ENCODE measurements around the gene OCEL1.

OCEL1 gene

GRCh38 chr19:17243211-17243829 is 17.3 kb downstream of the OCEL1 start:
- Histone ChIP-seq H3K4me1 (ENCODE audit: control insufficient read depth, insufficient read depth, low read length) (peaks cover 19% of the 10 kb centered on the region), H3K36me3 (ENCODE audit: control insufficient read depth, insufficient read depth, low read length) (peaks cover 9% of the 10 kb centered on the region), H3K27ac (ENCODE audit: low read depth, low read length) (peak overlapping the region; percentile 79), H3K4me3 (ENCODE audit: low read depth, low read length) (peak overlapping the region; percentile 93), H3K9ac (ENCODE audit: low read depth, low read length) (no peak overlapping the region; the same call in 1 of the 2 replicates), H3K27me3 (ENCODE audit: control insufficient read depth, insufficient read depth, low read length) (no peaks in the 10 kb centered on the region), H3K9me3 (ENCODE audit: control insufficient read depth, insufficient read depth, low read length) (no peaks in the 10 kb centered on the region)

- Histone ChIP-seq H3K9me3 (ENCODE audit: control insufficient read depth, insufficient read depth, low read length) (no peaks in the 10 kb centered on the region), H3K4me1 (ENCODE audit: control insufficient read depth, insufficient read depth, low read length) (peaks cover 26% of the 10 kb centered on the region), H3K36me3 (ENCODE audit: control insufficient read depth, insufficient read depth, low read length) (peaks cover 5% of the 10 kb centered on the region), H3K4me3 (ENCODE audit: low read depth, low read length) (peak overlapping the region; percentile 93), H3K27me3 (ENCODE audit: control insufficient read depth, insufficient read depth, low read length) (no peaks in the 10 kb centered on the region), H3K27ac (ENCODE audit: low read depth, low read length) (peak overlapping the region; percentile 79), H3K9ac (ENCODE audit: low read depth, low read length) (peak overlapping the region; percentile 63; the same call in 1 of the 2 replicates)
Observed at GRCh38 chr19:17243830-17244617, 18.0 kb downstream of the OCEL1 start.

- Histone ChIP-seq H3K4me1 (ENCODE audit: control insufficient read depth, insufficient read depth, low read length) (peaks cover 27% of the 10 kb centered on the region), H3K9ac (ENCODE audit: low read depth, low read length) (peak overlapping the region; percentile 72; the same call in 1 of the 2 replicates)
Observed at GRCh38 chr19:17244618-17245534, 18.9 kb downstream of the OCEL1 start.

GRCh38 chr19:17245535-17245984 is 19.5 kb downstream of the OCEL1 start, which contains the start of gene NR2F6:
TSS of gene NR2F6 (minus strand) at chr19:17245919. CDS start at chr19:17245220, 699 bp downstream.
- peak within 1 kb of the TSS; percentile 96 for H3K27ac ChIP-seq (ENCODE audit: low read depth, low read length)
- H3K9me3 ChIP-seq (ENCODE audit: control insufficient read depth, insufficient read depth, low read length) = no peaks in the 10 kb centered on the region
- H3K27me3 ChIP-seq (ENCODE audit: control insufficient read depth, insufficient read depth, low read length) = no peaks in the 10 kb centered on the region
- H3K9ac ChIP-seq (ENCODE audit: low read depth, low read length) = peak within 1 kb of the TSS; percentile 75; the same call in 1 of the 2 replicates
- no peaks in the 10 kb centered on the region; the same call in 1 of the 2 replicates for H3K36me3 ChIP-seq (ENCODE audit: control insufficient read depth, insufficient read depth, low read length)
- H3K4me3 ChIP-seq (ENCODE audit: low read depth, low read length) = peak within 1 kb of the TSS; percentile 93
- peaks cover 27% of the 10 kb centered on the region for H3K4me1 ChIP-seq (ENCODE audit: control insufficient read depth, insufficient read depth, low read length)

More at GRCh38 chr19:17244618-17245534, 18.9 kb downstream of the OCEL1 start:
- no peaks in the 10 kb centered on the region for H3K9me3 ChIP-seq (ENCODE audit: control insufficient read depth, insufficient read depth, low read length)
- H3K27ac ChIP-seq (ENCODE audit: low read depth, low read length) = peak overlapping the region; percentile 79
- peak overlapping the region; percentile 93 for H3K4me3 ChIP-seq (ENCODE audit: low read depth, low read length)
- peaks cover 3% of the 10 kb centered on the region for H3K36me3 ChIP-seq (ENCODE audit: control insufficient read depth, insufficient read depth, low read length)
- no peaks in the 10 kb centered on the region for H3K27me3 ChIP-seq (ENCODE audit: control insufficient read depth, insufficient read depth, low read length)

GRCh38 chr19:17246681-17247425 is 20.8 kb downstream of the OCEL1 start:
- Histone ChIP-seq H3K9ac (ENCODE audit: low read depth, low read length) (0 out of 2 replicates have a peak overlapping the region, but pooled peaks have one; percentile 75), H3K4me1 (ENCODE audit: control insufficient read depth, insufficient read depth, low read length) (peaks cover 27% of the 10 kb centered on the region)

GRCh38 chr19:17248011-17248776 is 22.2 kb downstream of the OCEL1 start:
- peak overlapping the region; percentile 42 for H3K4me3 ChIP-seq (ENCODE audit: low read depth, low read length)
- H3K36me3 ChIP-seq (ENCODE audit: control insufficient read depth, insufficient read depth, low read length) = 0 out of 2 replicates have a peak, but pooled peaks cover 3% of the 10 kb centered on the region
- peaks cover 27% of the 10 kb centered on the region for H3K4me1 ChIP-seq (ENCODE audit: control insufficient read depth, insufficient read depth, low read length)
- H3K9me3 ChIP-seq (ENCODE audit: control insufficient read depth, insufficient read depth, low read length) = no peaks in the 10 kb centered on the region
- H3K27me3 ChIP-seq (ENCODE audit: control insufficient read depth, insufficient read depth, low read length) = no peaks in the 10 kb centered on the region
- H3K9ac ChIP-seq (ENCODE audit: low read depth, low read length) = peak overlapping the region; percentile 33
- peak overlapping the region; percentile 96 for H3K27ac ChIP-seq (ENCODE audit: low read depth, low read length)

More at GRCh38 chr19:17246681-17247425, 20.8 kb downstream of the OCEL1 start:
- H3K36me3 ChIP-seq (ENCODE audit: control insufficient read depth, insufficient read depth, low read length) = 0 out of 2 replicates have a peak, but pooled peaks cover 3% of the 10 kb centered on the region
- peak overlapping the region; percentile 96 for H3K27ac ChIP-seq (ENCODE audit: low read depth, low read length)
- peak overlapping the region; percentile 71 for H3K4me3 ChIP-seq (ENCODE audit: low read depth, low read length)
- H3K27me3 ChIP-seq (ENCODE audit: control insufficient read depth, insufficient read depth, low read length) = no peaks in the 10 kb centered on the region
- no peaks in the 10 kb centered on the region for H3K9me3 ChIP-seq (ENCODE audit: control insufficient read depth, insufficient read depth, low read length)

GRCh38 chr19:17249887-17250548 is 24.0 kb downstream of the OCEL1 start:
- H3K4me1 ChIP-seq (ENCODE audit: control insufficient read depth, insufficient read depth, low read length) = peaks cover 27% of the 10 kb centered on the region
- H3K27me3 ChIP-seq (ENCODE audit: control insufficient read depth, insufficient read depth, low read length) = no peaks in the 10 kb centered on the region
- H3K9me3 ChIP-seq (ENCODE audit: control insufficient read depth, insufficient read depth, low read length) = no peaks in the 10 kb centered on the region
- H3K9ac ChIP-seq (ENCODE audit: low read depth, low read length) = no peak overlapping the region
- 0 out of 2 replicates have a peak, but pooled peaks cover 3% of the 10 kb centered on the region for H3K36me3 ChIP-seq (ENCODE audit: control insufficient read depth, insufficient read depth, low read length)
- H3K27ac ChIP-seq (ENCODE audit: low read depth, low read length) = no peak overlapping the region
- no peak overlapping the region for H3K4me3 ChIP-seq (ENCODE audit: low read depth, low read length)

GRCh38 chr19:17254636-17255035 is 28.6 kb downstream of the OCEL1 start:
- Histone ChIP-seq H3K27me3 (ENCODE audit: control insufficient read depth, insufficient read depth, low read length) (no peaks in the 10 kb centered on the region), H3K9me3 (ENCODE audit: control insufficient read depth, insufficient read depth, low read length) (peaks cover 8% of the 10 kb centered on the region), H3K4me1 (ENCODE audit: control insufficient read depth, insufficient read depth, low read length) (no peaks in the 10 kb centered on the region), H3K36me3 (ENCODE audit: control insufficient read depth, insufficient read depth, low read length) (peaks cover 7% of the 10 kb centered on the region; the same call in 1 of the 2 replicates), H3K9ac (ENCODE audit: low read depth, low read length) (no peak overlapping the region), H3K27ac (ENCODE audit: low read depth, low read length) (no peak overlapping the region), H3K4me3 (ENCODE audit: low read depth, low read length) (no peak overlapping the region)

GRCh38 chr19:17255150-17255621 is 29.2 kb downstream of the OCEL1 start:
- no peak overlapping the region for H3K27ac ChIP-seq (ENCODE audit: low read depth, low read length)
- peaks cover 11% of the 10 kb centered on the region for H3K9me3 ChIP-seq (ENCODE audit: control insufficient read depth, insufficient read depth, low read length)
- H3K4me1 ChIP-seq (ENCODE audit: control insufficient read depth, insufficient read depth, low read length) = no peaks in the 10 kb centered on the region
- no peaks in the 10 kb centered on the region for H3K27me3 ChIP-seq (ENCODE audit: control insufficient read depth, insufficient read depth, low read length)
- no peak overlapping the region for H3K9ac ChIP-seq (ENCODE audit: low read depth, low read length)
- peaks cover 7% of the 10 kb centered on the region; the same call in 1 of the 2 replicates for H3K36me3 ChIP-seq (ENCODE audit: control insufficient read depth, insufficient read depth, low read length)
- H3K4me3 ChIP-seq (ENCODE audit: low read depth, low read length) = no peak overlapping the region

Data from HUES48 (cell line).